NCI-H2081 (cell line): ENCODE data around the gene HEXIM1.

Source experiments
- DNase-seq, 2 experiments: peaks; one replicate each; lab custom pipeline; 2025; lab: John Stamatoyannopoulos, UW

The HEXIM1 gene

GRCh38 chr17:45147581-45148182, 593 bp upstream of the HEXIM1 start:
- DNase-seq, result peak; percentile 90 to 96

DNA sequence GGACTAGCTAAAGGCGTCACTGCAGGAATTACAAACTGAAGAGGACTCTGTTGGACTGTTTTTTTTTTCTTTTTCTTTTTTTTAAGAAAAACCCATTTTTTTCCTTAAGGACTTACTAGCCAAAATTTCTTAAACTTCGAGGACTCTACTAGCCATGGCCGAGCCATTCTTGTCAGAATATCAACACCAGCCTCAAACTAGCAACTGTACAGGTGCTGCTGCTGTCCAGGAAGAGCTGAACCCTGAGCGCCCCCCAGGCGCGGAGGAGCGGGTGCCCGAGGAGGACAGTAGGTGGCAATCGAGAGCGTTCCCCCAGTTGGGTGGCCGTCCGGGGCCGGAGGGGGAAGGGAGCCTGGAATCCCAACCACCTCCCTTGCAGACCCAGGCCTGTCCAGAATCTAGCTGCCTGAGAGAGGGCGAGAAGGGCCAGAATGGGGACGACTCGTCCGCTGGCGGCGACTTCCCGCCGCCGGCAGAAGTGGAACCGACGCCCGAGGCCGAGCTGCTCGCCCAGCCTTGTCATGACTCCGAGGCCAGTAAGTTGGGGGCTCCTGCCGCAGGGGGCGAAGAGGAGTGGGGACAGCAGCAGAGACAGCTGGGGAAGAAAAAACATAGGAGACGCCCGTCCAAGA, 878 bp downstream of the HEXIM1 start:
- peak; percentile 61 to 76 for DNase-seq

- peak; percentile 14 to 57 for DNase-seq
Observed at GRCh38 chr17:45149669-45150664, 1.7 kb downstream of the HEXIM1 start.

GRCh38 chr17:45150911-45151809, 2.9 kb downstream of the HEXIM1 start:
- no peak for DNase-seq

DNA sequence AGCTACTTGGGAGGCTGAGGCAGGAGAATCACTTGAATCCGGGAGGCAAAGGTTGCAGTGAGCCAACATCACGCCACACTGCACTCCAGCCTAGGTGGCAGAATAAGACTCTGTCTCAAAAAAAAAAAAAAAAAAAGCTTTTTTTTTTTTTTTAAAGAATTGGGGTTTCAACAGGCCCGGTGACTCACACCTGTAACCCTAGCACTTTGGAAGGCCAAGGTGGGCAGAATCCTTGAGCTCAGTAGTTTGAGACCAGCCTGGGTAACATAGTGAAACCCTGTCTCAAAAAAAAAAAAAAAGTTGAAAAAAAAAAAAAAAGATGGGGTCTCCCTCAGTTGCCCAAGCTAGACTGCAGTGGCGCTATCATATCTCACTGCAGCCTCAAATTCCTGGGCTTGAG, 6.8 kb downstream of the HEXIM1 start:
- no peak for DNase-seq

DNA sequence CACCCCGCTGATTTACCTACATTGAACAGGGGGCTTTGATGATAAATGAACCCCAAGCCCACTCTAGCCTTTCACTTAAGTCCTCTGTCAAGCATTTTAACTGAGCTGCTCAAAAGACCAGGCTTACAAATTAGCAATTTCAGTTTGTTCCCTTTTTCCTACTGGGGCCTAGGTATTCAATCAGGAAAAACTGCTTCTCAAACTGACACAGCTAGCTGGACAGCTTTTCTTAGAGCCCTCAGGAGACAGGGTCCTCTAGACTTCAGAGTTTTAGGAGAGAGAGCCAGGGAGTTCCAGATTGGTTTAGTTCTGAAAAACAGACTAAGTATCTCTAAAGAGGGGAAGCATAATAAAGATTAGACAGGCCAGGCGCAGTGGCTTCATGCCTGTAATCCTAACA, 7.2 kb downstream of the HEXIM1 start:
- no peak for DNase-seq

GRCh38 chr17:45156242-45156641, 8.0 kb downstream of the HEXIM1 start:
- no peak for DNase-seq

DNA sequence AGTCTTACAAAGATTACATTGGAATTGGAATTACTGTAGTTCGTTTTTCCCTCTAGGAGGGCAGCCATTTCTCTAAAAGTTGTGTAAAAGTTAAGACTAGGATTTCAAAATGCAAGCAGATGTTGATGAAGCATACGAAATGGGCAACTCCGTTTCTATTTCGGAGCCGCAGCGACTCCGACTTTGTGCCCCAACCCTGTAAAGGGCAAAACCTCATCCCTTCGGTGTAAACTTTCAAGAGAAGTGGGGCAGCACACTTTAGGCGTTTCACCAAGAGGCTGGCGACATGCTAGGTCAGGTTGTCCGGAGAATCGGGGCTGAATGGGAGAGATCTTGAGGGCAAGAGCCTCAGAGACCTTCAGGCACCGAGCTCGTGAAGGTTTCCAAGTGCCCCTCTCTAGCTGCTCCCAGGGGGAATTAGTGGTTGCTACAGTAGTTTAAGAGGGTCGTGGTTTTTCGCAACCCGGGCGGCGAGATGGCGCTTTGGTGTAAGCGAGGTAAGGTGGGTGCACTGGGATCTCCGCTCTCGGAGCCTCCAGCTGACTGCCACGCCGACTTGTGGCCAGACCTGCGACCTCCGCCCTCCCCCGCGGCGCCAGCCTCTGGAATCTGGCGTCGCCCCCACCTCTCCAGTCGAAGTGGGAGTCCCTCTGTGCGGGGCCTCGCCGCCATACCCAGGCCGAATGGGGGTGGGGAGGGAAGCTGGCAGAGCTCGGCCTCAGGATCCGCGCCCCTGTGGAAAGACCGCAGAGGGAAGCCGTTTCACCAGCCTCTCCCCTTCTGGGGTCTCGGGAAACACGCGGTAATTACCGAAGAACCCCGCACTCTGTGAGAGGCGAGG, 12.4 kb downstream of the HEXIM1 start:
- peak; percentile 30 to 66 for DNase-seq

DNA sequence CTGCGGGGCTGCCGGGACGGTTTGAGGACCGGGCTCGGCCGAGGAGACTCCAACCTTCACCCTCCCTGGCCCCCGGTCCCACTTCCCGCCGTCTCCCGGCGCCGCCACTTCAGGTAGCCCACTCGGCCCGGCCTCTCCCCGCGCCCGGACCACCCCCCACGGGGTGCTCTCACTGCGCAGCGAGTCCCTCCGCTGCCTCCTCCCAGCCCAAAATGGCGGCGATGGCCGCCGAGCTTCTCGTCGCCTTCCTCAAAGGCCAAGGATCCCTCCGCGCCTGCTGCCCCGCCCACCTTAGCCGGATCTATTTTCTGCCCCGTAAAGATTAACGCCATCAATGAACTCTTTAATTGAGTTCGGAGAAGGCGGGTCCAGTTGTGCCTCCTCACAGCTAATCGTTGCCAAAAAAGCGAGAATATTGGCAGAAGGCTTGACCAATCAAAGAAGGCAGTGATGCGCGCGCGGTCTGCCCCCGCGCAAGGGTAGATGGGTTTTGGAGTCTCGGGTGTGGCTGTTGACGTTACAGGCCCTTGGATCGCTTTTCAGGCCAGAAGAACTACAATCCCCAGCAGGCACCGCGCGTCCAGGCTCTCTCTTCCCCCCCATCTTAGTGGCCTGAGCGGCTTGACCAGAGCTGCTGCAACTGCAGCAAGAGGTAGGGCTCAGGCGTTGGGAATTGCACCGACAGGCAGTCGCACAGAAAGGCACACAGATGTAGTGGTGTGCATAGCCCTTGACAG, 13.2 kb downstream of the HEXIM1 start, which contains the start of gene HEXIM2:
TSS of gene HEXIM2 (plus strand) at position 588 of the 737 bp plus-strand sequence. CDS start 919 bp downstream, outside the sequence.
- DNase-seq, result peak; percentile 99 to 100

DNA sequence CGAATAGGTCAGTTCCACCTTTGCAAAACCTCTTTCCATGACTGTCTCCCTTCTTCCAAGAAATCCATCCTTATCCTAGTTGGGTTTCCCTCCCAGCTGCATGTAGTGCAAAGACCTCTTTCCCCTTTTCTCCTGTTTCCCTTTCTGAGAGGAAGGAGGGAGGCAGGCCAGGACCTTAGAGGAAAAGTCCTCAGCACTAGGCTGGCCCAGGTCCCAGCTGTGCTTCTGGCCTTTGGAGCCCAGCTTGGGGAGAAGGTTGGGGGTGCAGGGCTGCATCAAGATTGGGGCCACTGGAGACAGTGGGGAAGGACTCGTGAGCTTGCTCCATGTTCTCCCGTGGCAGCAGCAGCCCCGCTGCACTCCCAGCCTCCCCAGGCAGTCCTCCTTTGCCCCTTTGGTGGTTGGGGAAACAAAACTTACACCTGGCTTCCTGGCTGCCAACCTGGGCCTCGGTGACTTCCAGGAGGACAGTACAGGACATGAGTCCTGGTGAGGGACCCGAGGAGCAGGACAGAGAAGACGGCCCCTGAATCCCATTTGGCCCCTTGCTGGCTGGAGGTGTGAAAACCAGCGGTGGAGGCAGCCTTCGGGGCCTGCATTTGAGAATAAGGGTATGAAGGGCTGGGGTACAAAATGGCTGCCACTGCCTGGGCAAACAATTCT, 13.9 kb downstream of the HEXIM1 start:
- DNase-seq, result no peak

DNA sequence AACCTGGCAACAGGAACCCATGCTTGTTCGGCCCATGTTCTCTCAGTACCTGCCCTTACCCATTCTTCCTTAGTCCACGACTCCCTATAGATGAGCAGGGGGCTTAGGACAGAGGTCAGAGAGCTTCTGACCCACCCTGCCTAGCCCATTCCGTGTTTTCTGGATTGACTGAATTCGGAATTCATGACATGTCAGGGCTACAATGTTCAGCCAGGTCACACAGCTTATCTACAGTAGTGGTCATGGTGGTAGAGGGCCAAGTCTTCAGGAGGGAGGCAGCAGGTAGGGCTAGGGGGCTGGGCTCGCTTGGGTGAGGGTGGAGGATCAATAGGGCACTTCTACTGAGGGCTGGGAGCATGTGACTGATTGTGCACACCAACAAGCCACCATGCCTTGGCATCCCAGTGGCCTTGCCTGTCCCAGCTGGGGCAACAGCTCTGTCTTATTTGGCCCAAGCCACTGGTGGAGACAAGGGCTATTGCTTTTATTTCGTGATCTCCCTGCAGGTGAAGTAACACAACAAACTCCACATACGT, 16.5 kb downstream of the HEXIM1 start:
- no peak for DNase-seq

DNA sequence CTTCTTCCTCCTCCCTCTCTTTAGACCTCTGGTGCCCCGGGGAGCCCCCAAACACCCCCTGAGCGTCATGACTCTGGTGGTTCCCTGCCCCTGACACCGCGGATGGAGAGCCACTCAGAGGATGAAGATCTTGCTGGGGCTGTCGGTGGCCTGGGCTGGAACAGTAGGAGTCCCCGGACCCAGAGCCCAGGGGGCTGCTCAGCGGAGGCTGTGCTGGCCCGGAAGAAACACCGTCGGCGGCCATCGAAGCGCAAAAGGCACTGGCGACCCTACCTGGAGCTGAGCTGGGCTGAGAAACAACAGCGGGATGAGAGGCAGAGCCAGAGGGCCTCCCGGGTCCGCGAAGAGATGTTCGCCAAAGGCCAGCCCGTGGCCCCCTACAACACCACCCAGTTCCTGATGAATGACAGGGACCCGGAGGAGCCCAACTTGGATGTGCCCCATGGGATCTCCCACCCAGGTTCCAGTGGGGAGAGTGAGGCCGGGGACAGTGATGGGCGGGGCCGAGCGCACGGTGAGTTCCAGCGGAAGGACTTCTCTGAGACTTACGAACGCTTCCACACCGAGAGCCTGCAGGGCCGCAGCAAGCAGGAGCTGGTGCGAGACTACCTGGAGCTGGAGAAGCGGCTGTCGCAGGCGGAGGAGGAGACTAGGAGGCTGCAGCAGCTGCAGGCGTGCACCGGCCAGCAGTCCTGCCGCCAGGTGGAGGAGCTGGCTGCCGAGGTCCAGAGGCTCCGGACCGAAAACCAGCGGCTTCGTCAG, 20.9 kb downstream of the HEXIM1 start:
- no peak for DNase-seq

- no peak for DNase-seq
Observed at GRCh38 chr17:45170280-45170930, 22.1 kb downstream of the HEXIM1 start.

- no peak for DNase-seq
Observed at GRCh38 chr17:45170931-45171337, 22.7 kb downstream of the HEXIM1 start.

GRCh38 chr17:45171338-45172231, 23.3 kb downstream of the HEXIM1 start:
- DNase-seq, result no peak

- no peak for DNase-seq
Observed at GRCh38 chr17:45172232-45172540, 23.9 kb downstream of the HEXIM1 start.
